GM21576 (cell line): ENCODE data around the gene SLC39A2.

Experiments
- ATAC-seq: cut with Tn5 transposase; IDR thresholded peaks from one replicate; pipeline ENCODE4 v1.9.1; 2021; ENCODE audit warnings: mild to moderate bottlenecking, moderate library complexity; ENCODE audit not compliant: unreplicated experiment

SLC39A2 gene

GRCh38 chr14:21043387-21043973 is 44.4 kb downstream of the SLC39A2 start:
- no peak for ATAC-seq

GRCh38 chr14:21043974-21044618 is 45.0 kb downstream of the SLC39A2 start:
- no peak for ATAC-seq

GRCh38 chr14:21047378-21047781 is 48.3 kb downstream of the SLC39A2 start:
- ATAC-seq: no peak

GRCh38 chr14:21048638-21049037 is 49.5 kb downstream of the SLC39A2 start:
- ATAC-seq: no peak

- no peak for ATAC-seq
These were observed 50.2 kb downstream of the SLC39A2 start for GRCh38 chr14:21049271-21049673.

GRCh38 chr14:21050597-21050996 is 51.5 kb downstream of the SLC39A2 start:
- no peak for ATAC-seq
